ENCODE measurements around the gene ARMH1.

DNA sequence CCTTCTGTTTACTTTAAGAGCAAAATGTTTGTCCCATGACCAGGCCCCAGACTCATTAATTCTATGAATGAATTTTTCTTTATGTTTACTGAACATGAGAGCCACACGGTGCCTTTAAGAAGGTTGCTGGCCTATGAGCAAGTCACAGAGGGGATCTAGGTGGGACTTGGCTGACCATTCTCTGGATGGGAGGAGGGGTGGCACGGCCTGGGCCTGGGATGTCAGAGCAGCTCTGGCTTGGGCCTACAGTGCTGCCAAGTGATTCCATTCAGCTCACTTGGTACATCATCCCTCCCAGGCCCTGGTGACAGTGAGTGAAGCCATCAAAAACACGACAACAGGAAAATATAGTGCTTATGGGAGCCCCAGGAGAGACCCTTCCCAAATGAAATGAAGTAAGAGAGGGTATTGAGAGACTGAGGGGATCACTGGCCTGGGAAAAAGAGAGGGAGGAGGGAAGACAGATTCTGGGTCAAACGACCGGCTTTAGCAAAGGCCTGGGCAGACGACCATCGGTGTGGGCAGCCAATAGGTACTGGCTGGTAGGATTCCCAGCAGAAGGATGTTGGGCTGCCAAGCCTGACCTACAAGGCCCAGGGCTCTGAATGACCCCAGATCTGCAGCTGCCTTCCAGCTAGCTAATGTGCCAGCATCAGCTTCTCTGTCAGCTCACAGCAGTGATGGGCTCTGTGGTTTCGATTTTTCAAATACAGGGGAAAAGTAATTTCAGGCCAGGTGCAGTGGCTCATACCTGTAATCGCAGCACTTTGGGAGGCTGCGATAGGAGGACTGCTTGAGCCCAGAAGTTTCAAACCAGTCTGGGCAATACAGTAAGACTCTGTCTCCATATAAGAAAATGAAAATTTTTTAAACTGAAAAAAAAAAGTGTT lies 3.5 kb upstream of the ARMH1 start:
- TF ChIP-seq, protein P1, sequence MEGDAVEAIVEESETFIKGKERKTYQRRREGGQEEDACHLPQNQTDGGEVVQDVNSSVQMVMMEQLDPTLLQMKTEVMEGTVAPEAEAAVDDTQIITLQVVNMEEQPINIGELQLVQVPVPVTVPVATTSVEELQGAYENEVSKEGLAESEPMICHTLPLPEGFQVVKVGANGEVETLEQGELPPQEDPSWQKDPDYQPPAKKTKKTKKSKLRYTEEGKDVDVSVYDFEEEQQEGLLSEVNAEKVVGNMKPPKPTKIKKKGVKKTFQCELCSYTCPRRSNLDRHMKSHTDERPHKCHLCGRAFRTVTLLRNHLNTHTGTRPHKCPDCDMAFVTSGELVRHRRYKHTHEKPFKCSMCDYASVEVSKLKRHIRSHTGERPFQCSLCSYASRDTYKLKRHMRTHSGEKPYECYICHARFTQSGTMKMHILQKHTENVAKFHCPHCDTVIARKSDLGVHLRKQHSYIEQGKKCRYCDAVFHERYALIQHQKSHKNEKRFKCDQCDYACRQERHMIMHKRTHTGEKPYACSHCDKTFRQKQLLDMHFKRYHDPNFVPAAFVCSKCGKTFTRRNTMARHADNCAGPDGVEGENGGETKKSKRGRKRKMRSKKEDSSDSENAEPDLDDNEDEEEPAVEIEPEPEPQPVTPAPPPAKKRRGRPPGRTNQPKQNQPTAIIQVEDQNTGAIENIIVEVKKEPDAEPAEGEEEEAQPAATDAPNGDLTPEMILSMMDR (IDR thresholded peaks at IDR 0.05; ENCODE audit: low read depth, low read length, poor library complexity, severe bottlenecking) = no peak
- TF ChIP-seq EZH2phosphoT487 (IDR thresholded peaks at IDR 0.05; ENCODE audit: borderline replicate concordance, low read length) = no peak

All from DOHH2 (cell line).